ENCODE results near the gene CDC25B. TPM values are rescaled to one million over a fixed set of nuclear protein-coding genes. Genes with fewer than 3 reads are reported as not detected.

The CDC25B gene
- total and polyA plus RNA-seq, 10 of the 15 experiments (the other 5 are each of a cell fraction or from before 2014, with no cell fraction given), result 4.6 to 58.8 (median 24.6) TPM

GRCh38 chr20:3763671-3764601 lies 32.2 kb upstream of the CDC25B start:
- ATAC-seq, result no peak
- Histone ChIP-seq H3K4me1 (ENCODE audit: control insufficient read depth, insufficient read depth, low read length) (peaks cover 29% of the 10 kb centered on the region), H3K9ac (ENCODE audit: control insufficient read depth, insufficient read depth, low read length) (no peak overlapping the region), H3K27me3 (replicated peaks in 1 of 2; ENCODE audit: control insufficient read depth in 2 of 2, insufficient read depth in 2 of 2, low read length in 1 of 2) (no peaks in the 10 kb centered on the region), H3K36me3 (ENCODE audit: control insufficient read depth in 2 of 2, insufficient read depth in 2 of 2, low read length in 1 of 2) (no peaks in the 10 kb centered on the region; a peak in 1 of 4 replicates), H3K9me3 (replicated peaks; ENCODE audit: control insufficient read depth, insufficient read depth, low read length) (no peaks in the 10 kb centered on the region), H3K79me2 (ENCODE audit: control insufficient read depth, insufficient read depth, low read length) (peaks cover 14% of the 10 kb centered on the region), H4K20me1 (ENCODE audit: control insufficient read depth, insufficient read depth) (no peaks in the 10 kb centered on the region), H3K4me2 (ENCODE audit: control insufficient read depth, insufficient read depth) (no peak overlapping the region), H3K27ac (ENCODE audit: control insufficient read depth, insufficient read depth) (no peak overlapping the region), H2AFZ (ENCODE audit: control insufficient read depth, low read depth, low read length) (no peak overlapping the region), H3K4me3 (no peak overlapping the region)
- in situ Hi-C loops (cut with MboI), result no loop called here
- no TSS peak for BruUV-seq (replicated peaks)
- ChIA-PET POLR2A (interaction anchor here (0.6 kb wide), 1 partner anchor 26 kb away, joined by 3 read pairs; no protein-coding TSS in a partner anchor), RAD21 (ENCODE audit: unreplicated experiment) (interaction anchor here (0.6 kb wide), 1 partner anchor 121 kb away, joined by 3 read pairs; no protein-coding TSS in a partner anchor), CTCF (interaction anchor here (5.7 kb wide), 1 partner anchor 10 kb away, joined by 52 read pairs; no protein-coding TSS in a partner anchor), SMC1A (ENCODE audit: uncharacterized antibody, unreplicated experiment) (no interaction called here)
- WGBS (ENCODE audit: insufficient coverage, insufficient replicate concordance, low lambda C conversion rate, missing lambda C conversion rate), result 73% methylated on average over 8 of the region's 8 CpGs
- intact Hi-C loops (cut with micrococcal nuclease; ENCODE audit: unreplicated experiment), result no loop called here
- DNase-seq (ENCODE audit: low read depth, low spot score), result no peak
- TF ChIP-seq SKIL (IDR thresholded peaks at IDR 0.05; ENCODE audit: low read depth, poor library complexity, severe bottlenecking), result no peak
- TF ChIP-seq, protein P1, sequence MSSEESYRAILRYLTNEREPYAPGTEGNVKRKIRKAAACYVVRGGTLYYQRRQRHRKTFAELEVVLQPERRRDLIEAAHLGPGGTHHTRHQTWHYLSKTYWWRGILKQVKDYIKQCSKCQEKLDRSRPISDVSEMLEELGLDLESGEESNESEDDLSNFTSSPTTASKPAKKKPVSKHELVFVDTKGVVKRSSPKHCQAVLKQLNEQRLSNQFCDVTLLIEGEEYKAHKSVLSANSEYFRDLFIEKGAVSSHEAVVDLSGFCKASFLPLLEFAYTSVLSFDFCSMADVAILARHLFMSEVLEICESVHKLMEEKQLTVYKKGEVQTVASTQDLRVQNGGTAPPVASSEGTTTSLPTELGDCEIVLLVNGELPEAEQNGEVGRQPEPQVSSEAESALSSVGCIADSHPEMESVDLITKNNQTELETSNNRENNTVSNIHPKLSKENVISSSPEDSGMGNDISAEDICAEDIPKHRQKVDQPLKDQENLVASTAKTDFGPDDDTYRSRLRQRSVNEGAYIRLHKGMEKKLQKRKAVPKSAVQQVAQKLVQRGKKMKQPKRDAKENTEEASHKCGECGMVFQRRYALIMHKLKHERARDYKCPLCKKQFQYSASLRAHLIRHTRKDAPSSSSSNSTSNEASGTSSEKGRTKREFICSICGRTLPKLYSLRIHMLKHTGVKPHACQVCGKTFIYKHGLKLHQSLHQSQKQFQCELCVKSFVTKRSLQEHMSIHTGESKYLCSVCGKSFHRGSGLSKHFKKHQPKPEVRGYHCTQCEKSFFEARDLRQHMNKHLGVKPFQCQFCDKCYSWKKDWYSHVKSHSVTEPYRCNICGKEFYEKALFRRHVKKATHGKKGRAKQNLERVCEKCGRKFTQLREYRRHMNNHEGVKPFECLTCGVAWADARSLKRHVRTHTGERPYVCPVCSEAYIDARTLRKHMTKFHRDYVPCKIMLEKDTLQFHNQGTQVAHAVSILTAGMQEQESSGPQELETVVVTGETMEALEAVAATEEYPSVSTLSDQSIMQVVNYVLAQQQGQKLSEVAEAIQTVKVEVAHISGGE (CRISPR knock-in tag; IDR thresholded peaks at IDR 0.05), result no peak
- FAIRE-seq, result no peak

All from GM12878 (cell line).